Measurements from ENCODE around the gene LRCH1. TPM values are rescaled to one million over a fixed set of nuclear protein-coding genes. Genes with fewer than 3 reads are reported as not detected.

Gene LRCH1
- total and polyA plus RNA-seq, 11 donors, result 4.5 to 20.1 (median 12.5) TPM

DNA sequence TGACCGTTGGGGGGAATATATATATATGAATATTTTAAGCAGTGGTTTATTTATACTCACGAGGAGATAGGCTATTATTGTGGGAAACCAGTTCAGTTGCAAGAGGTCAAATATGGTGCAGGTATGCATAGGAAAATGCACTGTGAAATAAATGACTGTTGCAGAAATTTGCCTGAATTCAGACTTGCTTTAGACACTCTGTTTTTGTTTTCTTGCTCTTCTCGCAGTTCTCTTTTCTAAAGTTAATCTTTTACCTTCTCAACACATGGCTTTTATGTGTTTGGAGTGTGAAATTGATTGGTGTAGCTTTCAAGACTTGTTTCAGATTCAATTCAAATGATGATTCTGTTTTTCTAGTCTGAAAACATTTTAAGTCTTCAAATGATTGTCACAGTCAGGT is 109.7 kb downstream of the LRCH1 start:
- Histone ChIP-seq H3K36me3 (no peaks in the 10 kb centered on the region), H3K9me3 (no peaks in the 10 kb centered on the region), H3K27ac (peak overlapping the region in 4 of 12 donors; percentile 4 to 28 (median 24)), H3K4me3 (no peak overlapping the region), H3K27me3 (no peaks in the 10 kb centered on the region), H3K4me1 (peaks cover 12 to 72% (median 49%) of the 10 kb centered on the region in 12 donors)
- 57 to 66% (median 59%) methylated on average over 3 of the region's 3 CpGs for WGBS, 4 donors
- DNase-seq (no peak), ATAC-seq (no peak)
- no peak for TF ChIP-seq POLR2A (IDR thresholded peaks at IDR 0.05)
- intact Hi-C loops (cut with DNase I), result loop anchor here in 2 of 10 donors (10.0 kb wide), 1 partner anchor 48 kb away; no protein-coding TSS in a partner anchor

DNA sequence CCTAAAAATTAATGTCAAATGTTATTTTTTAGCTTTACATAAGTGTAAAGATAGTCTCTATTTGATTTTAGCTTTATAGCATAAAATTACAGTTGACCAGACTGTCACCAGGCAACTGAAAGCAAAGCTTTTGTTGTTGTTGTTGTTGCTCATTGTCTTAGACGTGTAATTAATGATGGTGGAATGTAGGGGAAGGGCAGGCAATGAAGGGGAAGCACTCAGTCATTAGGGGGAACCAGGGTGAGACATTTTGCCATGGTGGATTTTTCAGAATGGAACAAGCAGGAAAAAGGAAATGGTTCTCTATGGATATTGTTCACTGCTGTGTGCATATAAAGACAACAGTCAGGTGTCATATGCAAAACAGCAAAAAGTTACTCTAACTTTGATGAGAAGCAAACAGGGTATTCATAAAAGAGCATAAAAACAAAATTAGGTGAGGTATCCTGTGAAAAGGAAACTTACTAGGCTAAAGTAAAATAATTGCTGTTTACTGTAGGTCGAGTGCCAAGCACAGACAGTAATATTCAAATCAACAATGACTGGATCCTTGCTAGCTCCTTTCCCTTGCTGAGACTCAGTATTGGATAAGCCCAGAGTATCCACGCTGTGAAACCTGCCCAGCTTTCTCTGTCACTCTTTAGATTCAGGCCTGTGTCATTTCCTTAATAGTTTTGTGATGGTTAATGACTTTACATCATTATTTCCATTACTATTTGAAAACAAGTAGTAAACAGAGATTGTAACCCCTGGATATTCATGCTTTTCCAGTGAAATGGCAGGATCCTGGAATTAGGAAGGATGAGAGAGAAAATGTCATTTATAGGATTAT is 110.5 kb downstream of the LRCH1 start:
- no peak overlapping the region for H3K4me3 ChIP-seq
- ATAC-seq (no peak), DNase-seq (no peak)
- H3K9me3 ChIP-seq, result no peaks in the 10 kb centered on the region
- no peaks in the 10 kb centered on the region for H3K36me3 ChIP-seq
- H3K27ac ChIP-seq, result peak overlapping the region in 4 of 12 donors; percentile 2 to 25 (median 14)
- intact Hi-C loops (cut with DNase I), result loop anchor here in 2 of 10 donors (10.0 kb wide), 1 partner anchor 49 kb away; no protein-coding TSS in a partner anchor
- no peak for TF ChIP-seq POLR2A (IDR thresholded peaks at IDR 0.05)
- TF ChIP-seq, protein P1, sequence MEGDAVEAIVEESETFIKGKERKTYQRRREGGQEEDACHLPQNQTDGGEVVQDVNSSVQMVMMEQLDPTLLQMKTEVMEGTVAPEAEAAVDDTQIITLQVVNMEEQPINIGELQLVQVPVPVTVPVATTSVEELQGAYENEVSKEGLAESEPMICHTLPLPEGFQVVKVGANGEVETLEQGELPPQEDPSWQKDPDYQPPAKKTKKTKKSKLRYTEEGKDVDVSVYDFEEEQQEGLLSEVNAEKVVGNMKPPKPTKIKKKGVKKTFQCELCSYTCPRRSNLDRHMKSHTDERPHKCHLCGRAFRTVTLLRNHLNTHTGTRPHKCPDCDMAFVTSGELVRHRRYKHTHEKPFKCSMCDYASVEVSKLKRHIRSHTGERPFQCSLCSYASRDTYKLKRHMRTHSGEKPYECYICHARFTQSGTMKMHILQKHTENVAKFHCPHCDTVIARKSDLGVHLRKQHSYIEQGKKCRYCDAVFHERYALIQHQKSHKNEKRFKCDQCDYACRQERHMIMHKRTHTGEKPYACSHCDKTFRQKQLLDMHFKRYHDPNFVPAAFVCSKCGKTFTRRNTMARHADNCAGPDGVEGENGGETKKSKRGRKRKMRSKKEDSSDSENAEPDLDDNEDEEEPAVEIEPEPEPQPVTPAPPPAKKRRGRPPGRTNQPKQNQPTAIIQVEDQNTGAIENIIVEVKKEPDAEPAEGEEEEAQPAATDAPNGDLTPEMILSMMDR (IDR thresholded peaks at IDR 0.05), result no peak
- H3K27me3 ChIP-seq, result no peaks in the 10 kb centered on the region
- WGBS, 4 donors, result 41 to 54% (median 45%) methylated on average over 3 of the region's 3 CpGs
- peaks cover 12 to 80% (median 53%) of the 10 kb centered on the region in 12 donors for H3K4me1 ChIP-seq

DNA sequence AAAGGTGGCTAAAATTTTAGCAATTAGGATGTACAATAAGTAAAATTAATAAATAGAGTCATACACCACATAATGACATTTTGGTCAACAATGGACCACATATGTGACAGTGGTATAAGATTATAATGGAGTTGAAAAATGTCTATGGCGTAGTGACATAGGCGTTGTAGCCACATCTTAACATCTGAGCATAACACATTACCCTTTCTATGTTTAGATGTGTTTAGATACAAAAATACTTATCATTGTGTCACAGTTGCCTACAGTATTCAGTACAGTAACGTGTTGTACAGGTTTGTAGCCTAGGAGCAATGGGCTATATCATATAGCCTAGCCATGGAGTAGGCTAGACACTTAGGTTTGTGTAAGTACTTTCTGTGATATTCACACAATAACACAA is 111.2 kb downstream of the LRCH1 start:
- intact Hi-C loops (cut with DNase I), result loop anchor here in 2 of 10 donors (10.0 kb wide), 1 partner anchor 49 kb away; no protein-coding TSS in a partner anchor
- 97 to 100% (median 98%) methylated on average over 3 of the region's 3 CpGs for WGBS, 4 donors
- Histone ChIP-seq H3K4me1 (peaks cover 12 to 87% (median 59%) of the 10 kb centered on the region in 12 donors), H3K4me3 (no peak overlapping the region), H3K27me3 (no peaks in the 10 kb centered on the region), H3K36me3 (peaks cover 0 to under 1% (median 0%) of the 10 kb centered on the region in 9 donors), H3K9me3 (no peaks in the 10 kb centered on the region), H3K27ac (peak overlapping the region in 1 of 12 donors; percentile 2)
- ATAC-seq, result no peak
- no peak for DNase-seq
- TF ChIP-seq, protein P1 (IDR thresholded peaks at IDR 0.05), result no peak
- TF ChIP-seq POLR2A (IDR thresholded peaks at IDR 0.05), result no peak

DNA sequence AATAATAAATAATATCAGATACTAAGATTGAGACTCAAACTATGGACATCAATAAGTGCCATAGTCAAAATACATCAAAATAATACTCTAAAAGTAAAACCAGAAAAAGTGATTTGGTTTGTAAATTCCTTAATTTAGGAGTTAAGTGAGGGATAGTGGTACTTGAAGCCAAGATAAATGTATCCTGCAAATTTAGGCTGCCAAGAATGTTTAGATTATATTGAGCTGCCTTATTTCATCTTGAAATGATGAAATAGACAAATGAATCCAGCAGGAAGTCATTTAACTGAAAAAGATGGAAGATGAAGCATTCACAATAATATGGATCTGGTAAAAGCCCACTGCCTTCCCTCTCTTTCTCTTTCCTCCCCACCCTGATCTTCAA is 112.3 kb downstream of the LRCH1 start:
- TF ChIP-seq, protein P1 (IDR thresholded peaks at IDR 0.05), result no peak
- no peak for TF ChIP-seq POLR2A (IDR thresholded peaks at IDR 0.05)

More for the DNA sequence above, 112.3 kb downstream of the LRCH1 start:
- no peaks in the 10 kb centered on the region for H3K9me3 ChIP-seq
- no peak overlapping the region for H3K4me3 ChIP-seq
- peaks cover 12 to 86% (median 59%) of the 10 kb centered on the region in 12 donors for H3K4me1 ChIP-seq
- no peaks in the 10 kb centered on the region for H3K27me3 ChIP-seq
- peaks cover 0 to 6% (median 0%) of the 10 kb centered on the region in 9 donors for H3K36me3 ChIP-seq
- intact Hi-C loops (cut with DNase I), result loop anchor here in 2 of 10 donors (10.0 kb wide), 1 partner anchor 50 kb away; no protein-coding TSS in a partner anchor
- ATAC-seq (no peak), DNase-seq (no peak)
- peak overlapping the region in 8 of 12 donors; percentile 6 to 84 (median 34) for H3K27ac ChIP-seq
